Esophagus muscularis mucosa (tissue), 4 donors: ENCODE data around the gene SH2B2. TPM values are rescaled to one million over a fixed set of nuclear protein-coding genes. Genes with fewer than 3 reads are reported as not detected.

Experiments used
- DNase-seq: peaks from one replicate; pipeline ENCODE4 v3.0.0-alpha.2; 2017; ENCODE audit errors: extremely low spot score
- H3K27ac ChIP-seq, 4 donors: fragments of 200-600 bp; sonication (generic); replicated peaks in 1 of 4; 1 replicate in 3 of 4; 2 replicates in 1 of 4; pipeline ENCODE4 v1.5.1; 2016 to 2019; ENCODE audit warnings: mild to moderate bottlenecking in 1 of 4
- H3K27me3 ChIP-seq, 4 donors: fragments of 200-600 bp; sonication (generic); one replicate each; pipeline versions ENCODE4 v1.5.1 to v1.6.0; 2016 to 2019
- H3K36me3 ChIP-seq, 4 donors: fragments of 200-600 bp; sonication (generic); one replicate each; pipeline ENCODE4 v1.5.1; 2016 to 2019
- H3K4me1 ChIP-seq, 4 donors: fragments of 200-600 bp; sonication (generic); one replicate each; pipeline ENCODE4 v1.5.1; 2016 to 2019
- H3K4me3 ChIP-seq, 4 donors: fragments of 200-600 bp; sonication (generic); 1 replicate in 2 of 4; 2 replicates in 2 of 4; pipeline ENCODE4 v1.5.1; 2016 to 2019; ENCODE audit warnings: mild to moderate bottlenecking in 4 of 4, moderate library complexity in 1 of 4
- H3K9me3 ChIP-seq, 4 donors: fragments of 200-600 bp; sonication (generic); 1 replicate in 3 of 4; 2 replicates in 1 of 4; pipeline ENCODE4 v1.5.1; 2016 to 2019
- EP300 ChIP-seq: sonication (generic); formaldehyde crosslinking; IDR thresholded peaks from one replicate; pipeline ENCODE4 v1.6.1; 2017; ENCODE audit warnings: antibody characterized with exemption
- POLR2A ChIP-seq: fragments of 450-650 bp; IDR thresholded peaks from one replicate; pipeline ENCODE4 v1.6.1; 2017; ENCODE audit warnings: antibody characterized with exemption, moderate library complexity, mild to moderate bottlenecking, low read depth
- POLR2AphosphoS5 ChIP-seq, 2 donors: sonication (generic); formaldehyde crosslinking; IDR thresholded peaks; one replicate each; pipeline ENCODE4 v1.6.1; 2017; ENCODE audit warnings: antibody characterized with exemption in 2 of 2
- WGBS: methylation state at CpG from one replicate; pipeline ENCODE4 v1.1.5; 2018; 5-methylcytosine and 5-hydroxymethylcytosine counted together
- intact Hi-C: fragments of 100-400 bp; cut with DNase I; formaldehyde crosslinking; loops from one replicate; pipeline ENCODE4 v1.15.1; 2023
- total RNA-seq, 4 donors: library from RNA; depleted of rRNA; stranded (reverse); fragments of >200 nt; gene quantifications; one replicate each; pipeline versions ENCODE4 v1.1.0 to v1.2.1, GENCODE V29; 2016
- TF ChIP-seq, protein P1 (sequence below), 3 experiments: fragments of 200-600 bp in 2 of 3; fragments of 450-650 bp in 1 of 3; sonication (generic) in 2 of 3; IDR thresholded peaks; one replicate each; pipeline ENCODE4 v1.5.1; 2017 to 2019; ENCODE audit warnings: antibody characterized with exemption in 3 of 3, mild to moderate bottlenecking in 2 of 3, moderate library complexity in 1 of 3

Gene SH2B2
- total RNA-seq, 4 donors from 2014 or later, result 3.7 to 10.9 (median 8.9) TPM

DNA sequence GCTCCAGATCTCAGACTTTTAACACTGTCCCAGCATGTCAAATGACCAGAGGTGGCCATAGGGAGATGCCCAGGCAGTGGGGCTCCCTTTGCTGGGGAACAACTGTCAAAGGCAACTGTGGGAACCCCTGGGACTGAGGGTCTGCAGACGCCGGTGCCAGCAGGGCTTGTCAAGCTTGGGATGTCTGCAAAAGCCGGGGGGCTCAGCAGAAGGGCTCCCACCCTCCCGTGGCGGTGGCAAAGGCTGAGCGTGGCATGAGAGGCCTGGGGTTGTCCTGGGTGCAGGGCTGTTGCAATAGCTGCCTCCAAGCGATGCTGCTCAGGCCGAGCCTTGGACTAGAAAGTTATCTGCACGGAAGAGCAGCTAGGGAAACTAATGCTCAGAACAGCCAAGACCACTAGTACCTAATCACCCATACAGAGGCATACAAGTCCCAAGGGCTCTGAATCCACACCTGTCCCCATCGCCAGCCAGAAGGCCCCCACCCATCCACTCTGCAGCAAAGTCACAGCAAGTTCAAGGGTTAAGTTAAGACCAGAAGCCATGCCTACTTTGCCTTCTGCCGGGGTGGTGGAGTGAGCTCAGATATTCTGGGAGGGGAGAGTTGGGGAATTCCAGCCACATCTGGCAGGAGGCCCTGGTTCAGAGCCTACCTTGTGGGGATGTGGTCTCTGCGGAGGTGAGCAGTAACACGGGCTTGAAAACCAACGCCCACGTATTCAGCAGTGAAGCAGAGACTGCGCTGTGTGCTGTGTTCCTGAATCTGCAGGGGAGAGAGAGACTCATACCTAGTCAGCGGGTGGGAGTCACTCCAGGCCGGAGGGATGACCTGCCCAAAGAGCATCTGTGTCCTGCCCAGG, 4.6 kb downstream of the SH2B2 start:
- no peak for DNase-seq
- no peak overlapping the region for H3K27ac ChIP-seq
- intact Hi-C loops, result no loop called here
- no peaks in the 10 kb centered on the region for H3K9me3 ChIP-seq
- no peak overlapping the region for H3K4me3 ChIP-seq
- TF ChIP-seq, protein P1, sequence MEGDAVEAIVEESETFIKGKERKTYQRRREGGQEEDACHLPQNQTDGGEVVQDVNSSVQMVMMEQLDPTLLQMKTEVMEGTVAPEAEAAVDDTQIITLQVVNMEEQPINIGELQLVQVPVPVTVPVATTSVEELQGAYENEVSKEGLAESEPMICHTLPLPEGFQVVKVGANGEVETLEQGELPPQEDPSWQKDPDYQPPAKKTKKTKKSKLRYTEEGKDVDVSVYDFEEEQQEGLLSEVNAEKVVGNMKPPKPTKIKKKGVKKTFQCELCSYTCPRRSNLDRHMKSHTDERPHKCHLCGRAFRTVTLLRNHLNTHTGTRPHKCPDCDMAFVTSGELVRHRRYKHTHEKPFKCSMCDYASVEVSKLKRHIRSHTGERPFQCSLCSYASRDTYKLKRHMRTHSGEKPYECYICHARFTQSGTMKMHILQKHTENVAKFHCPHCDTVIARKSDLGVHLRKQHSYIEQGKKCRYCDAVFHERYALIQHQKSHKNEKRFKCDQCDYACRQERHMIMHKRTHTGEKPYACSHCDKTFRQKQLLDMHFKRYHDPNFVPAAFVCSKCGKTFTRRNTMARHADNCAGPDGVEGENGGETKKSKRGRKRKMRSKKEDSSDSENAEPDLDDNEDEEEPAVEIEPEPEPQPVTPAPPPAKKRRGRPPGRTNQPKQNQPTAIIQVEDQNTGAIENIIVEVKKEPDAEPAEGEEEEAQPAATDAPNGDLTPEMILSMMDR (IDR thresholded peaks at IDR 0.05), result no peak
- no peak for TF ChIP-seq POLR2A
- 84% methylated on average over 11 of the region's 18 CpGs for WGBS
- H3K27me3 ChIP-seq, result peaks cover 0 to 37% (median 0%) of the 10 kb centered on the region in 4 donors
- no peaks in the 10 kb centered on the region for H3K36me3 ChIP-seq
- H3K4me1 ChIP-seq, result peaks cover 8 to 28% (median 24%) of the 10 kb centered on the region in 4 donors

DNA sequence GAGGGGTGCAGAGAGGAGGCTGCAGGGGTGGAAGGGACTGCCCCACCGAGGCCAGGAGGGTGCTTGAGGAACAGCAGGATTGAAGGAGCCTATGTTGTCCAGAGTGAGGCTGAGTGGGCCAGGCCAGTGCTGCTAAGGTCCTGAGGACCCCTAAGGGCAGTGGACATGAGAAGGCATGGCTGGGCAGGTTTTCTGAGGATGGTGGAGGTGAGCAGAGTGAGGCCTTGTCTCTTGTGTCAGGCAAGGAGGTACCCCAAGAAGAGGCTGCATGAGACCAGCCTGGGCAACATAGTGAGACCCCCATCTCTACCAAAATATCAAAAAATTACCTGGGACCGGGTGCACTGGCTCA, 5.2 kb downstream of the SH2B2 start:
- intact Hi-C loops, result no loop called here
- H3K4me3 ChIP-seq, result no peak overlapping the region
- peaks cover 0 to 37% (median 0%) of the 10 kb centered on the region in 4 donors for H3K27me3 ChIP-seq
- no peaks in the 10 kb centered on the region for H3K36me3 ChIP-seq
- WGBS, result 79% methylated on average over 2 of the region's 2 CpGs
- TF ChIP-seq POLR2AphosphoS5 (IDR thresholded peaks at IDR 0.05), result no peak
- H3K4me1 ChIP-seq, result peaks cover 8 to 25% (median 23%) of the 10 kb centered on the region in 4 donors
- H3K9me3 ChIP-seq, result no peaks in the 10 kb centered on the region
- no peak overlapping the region for H3K27ac ChIP-seq
- DNase-seq, result no peak

DNA sequence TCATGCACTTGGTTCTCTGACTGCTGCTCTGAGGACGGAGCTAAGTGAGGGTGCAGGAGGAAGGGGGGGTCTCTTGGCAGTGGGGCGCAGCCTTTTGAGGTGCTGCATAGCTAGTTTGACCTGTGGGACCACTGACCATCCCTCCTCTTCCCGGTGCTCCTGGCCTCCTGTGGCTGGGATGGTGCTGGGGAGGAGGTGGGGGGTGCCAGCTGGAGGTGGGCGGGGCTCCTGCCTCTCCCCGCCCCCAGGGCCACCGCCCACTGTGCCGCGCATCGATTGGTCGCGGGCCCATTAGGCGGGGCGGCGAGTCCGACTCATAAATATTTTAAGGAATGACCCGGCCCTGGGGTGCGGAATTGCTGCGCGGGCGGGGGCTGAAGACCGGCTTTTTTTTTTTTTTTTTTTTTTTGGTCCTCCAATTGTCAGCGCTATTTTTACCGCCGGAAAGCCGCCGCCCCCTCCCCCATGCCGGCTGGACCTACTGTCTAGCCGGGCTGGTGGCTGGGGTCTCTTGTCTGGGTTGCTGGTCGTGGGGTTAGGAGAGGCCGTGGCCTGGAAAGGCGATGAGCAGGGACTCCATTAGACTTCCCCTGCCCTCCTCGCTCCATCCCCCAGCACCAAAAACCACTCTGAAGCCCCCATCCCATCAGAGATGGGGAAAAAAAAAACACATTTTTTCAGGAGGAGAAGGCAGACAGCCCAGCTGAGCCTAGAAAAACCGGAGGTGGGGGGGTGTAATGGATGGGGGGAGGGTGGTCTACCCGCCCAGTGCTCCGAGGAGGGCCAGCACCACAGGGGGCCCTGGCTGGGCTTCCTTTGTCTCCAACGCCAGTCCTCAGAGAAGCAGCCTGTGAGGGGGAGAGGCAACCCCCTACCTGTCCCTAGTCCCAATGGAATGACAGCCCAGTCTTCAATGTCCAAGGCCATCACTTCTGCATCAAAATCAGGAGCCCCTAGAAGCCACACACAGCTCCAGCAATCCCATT, 6.4 kb downstream of the SH2B2 start:
- H3K4me3 ChIP-seq, result no peak overlapping the region
- no peaks in the 10 kb centered on the region for H3K9me3 ChIP-seq
- intact Hi-C loops, result no loop called here
- peaks cover 2 to 13% (median 11%) of the 10 kb centered on the region in 4 donors for H3K4me1 ChIP-seq
- no peak for DNase-seq
- WGBS, result 31% methylated on average over 36 of the region's 36 CpGs
- TF ChIP-seq POLR2AphosphoS5 (IDR thresholded peaks at IDR 0.05) (no peak), POLR2A (no peak), EP300 (no peak)
- TF ChIP-seq, protein P1 (IDR thresholded peaks at IDR 0.05), result no peak
- peaks cover 0 to 42% (median 0%) of the 10 kb centered on the region in 4 donors for H3K27me3 ChIP-seq
- no peaks in the 10 kb centered on the region for H3K36me3 ChIP-seq
- H3K27ac ChIP-seq, result no peak overlapping the region

DNA sequence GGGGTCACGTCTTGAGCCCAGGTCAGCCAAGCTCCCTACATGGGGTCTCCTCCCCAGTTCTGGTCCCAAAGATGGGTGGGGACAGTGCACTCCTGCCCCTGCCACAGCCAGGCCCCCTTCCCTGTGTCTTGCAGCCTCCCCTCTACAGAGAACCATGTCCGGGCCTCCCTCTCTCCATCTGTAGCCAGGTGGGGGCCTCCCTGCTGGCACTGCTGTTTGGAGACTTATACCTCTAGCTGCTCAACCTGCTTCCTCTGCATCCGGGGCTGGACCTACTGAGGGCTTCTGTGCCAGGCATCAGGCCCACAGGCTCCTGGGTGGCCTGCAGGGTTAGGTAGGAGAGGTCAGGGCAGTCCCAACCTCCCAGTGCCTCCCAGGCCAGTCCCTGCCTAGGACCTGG, 7.9 kb downstream of the SH2B2 start:
- Histone ChIP-seq H3K27me3 (peaks cover 0 to 54% (median 0%) of the 10 kb centered on the region in 4 donors), H3K4me3 (no peak overlapping the region), H3K27ac (no peak overlapping the region), H3K4me1 (peaks cover 0 to 4% (median 4%) of the 10 kb centered on the region in 4 donors), H3K36me3 (no peaks in the 10 kb centered on the region), H3K9me3 (no peaks in the 10 kb centered on the region)
- TF ChIP-seq POLR2AphosphoS5 (IDR thresholded peaks at IDR 0.05), result no peak
- TF ChIP-seq POLR2A, result no peak
- TF ChIP-seq, protein P1 (IDR thresholded peaks at IDR 0.05), result no peak
- TF ChIP-seq EP300, result no peak
- DNase-seq, result no peak
- 95% methylated on average over 3 of the region's 3 CpGs for WGBS
- intact Hi-C loops, result no loop called here
